ENCODE data around the gene CKS2.

DNA sequence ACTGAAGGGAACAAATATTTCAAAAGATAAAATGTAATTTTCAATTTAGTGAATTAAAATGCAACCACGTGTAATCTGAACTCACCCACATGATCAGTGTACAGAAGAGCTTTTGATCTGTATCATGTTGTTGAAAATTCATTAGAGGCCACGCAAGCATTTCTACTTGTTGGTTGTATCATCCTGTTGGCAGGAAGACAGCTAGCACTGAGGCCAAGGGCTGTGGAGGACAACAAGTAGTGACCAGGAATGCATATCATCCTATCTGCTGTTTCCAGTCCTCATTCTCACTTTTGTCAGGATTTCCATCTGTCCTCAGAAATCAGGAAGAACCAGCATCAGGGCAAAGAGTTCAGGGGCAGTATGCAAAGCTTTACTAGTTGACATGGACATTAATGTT lies 29.9 kb upstream of the CKS2 start:
- TF ChIP-seq, protein P1, sequence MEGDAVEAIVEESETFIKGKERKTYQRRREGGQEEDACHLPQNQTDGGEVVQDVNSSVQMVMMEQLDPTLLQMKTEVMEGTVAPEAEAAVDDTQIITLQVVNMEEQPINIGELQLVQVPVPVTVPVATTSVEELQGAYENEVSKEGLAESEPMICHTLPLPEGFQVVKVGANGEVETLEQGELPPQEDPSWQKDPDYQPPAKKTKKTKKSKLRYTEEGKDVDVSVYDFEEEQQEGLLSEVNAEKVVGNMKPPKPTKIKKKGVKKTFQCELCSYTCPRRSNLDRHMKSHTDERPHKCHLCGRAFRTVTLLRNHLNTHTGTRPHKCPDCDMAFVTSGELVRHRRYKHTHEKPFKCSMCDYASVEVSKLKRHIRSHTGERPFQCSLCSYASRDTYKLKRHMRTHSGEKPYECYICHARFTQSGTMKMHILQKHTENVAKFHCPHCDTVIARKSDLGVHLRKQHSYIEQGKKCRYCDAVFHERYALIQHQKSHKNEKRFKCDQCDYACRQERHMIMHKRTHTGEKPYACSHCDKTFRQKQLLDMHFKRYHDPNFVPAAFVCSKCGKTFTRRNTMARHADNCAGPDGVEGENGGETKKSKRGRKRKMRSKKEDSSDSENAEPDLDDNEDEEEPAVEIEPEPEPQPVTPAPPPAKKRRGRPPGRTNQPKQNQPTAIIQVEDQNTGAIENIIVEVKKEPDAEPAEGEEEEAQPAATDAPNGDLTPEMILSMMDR (IDR thresholded peaks at IDR 0.05) = no peak
- TF ChIP-seq POLR2A (IDR thresholded peaks at IDR 0.05) = no peak
